Activated CD8-positive, alpha-beta memory T cell treated with anti-CD3 and anti-CD28 coated beads, Interleukin-2, amount 50 U/mL, for 1 hour (primary cell): ENCODE data around the gene GLB1L3.
"Not testable (repeated sequence)": the region's sequence is repeated elsewhere in the genome, so short reads cannot be mapped to it uniquely, and the experiment has no call there.

Source experiments
- DNase-seq: peaks from one replicate; pipeline ENCODE4 v3.0.0-alpha.2; 2020; ENCODE audit errors: extremely low read depth

GLB1L3 gene

GRCh38 chr11:134344497-134345236, 68.5 kb downstream of the GLB1L3 start:
- not testable (repeated sequence) for DNase-seq

- no peak for DNase-seq
These were observed 69.0 kb downstream of the GLB1L3 start for GRCh38 chr11:134345237-134345550.

- DNase-seq, result no peak
These were observed 70.2 kb downstream of the GLB1L3 start for GRCh38 chr11:134346101-134346975.

GRCh38 chr11:134346976-134347350, 70.8 kb downstream of the GLB1L3 start:
- DNase-seq, result no peak

GRCh38 chr11:134347441-134347840, 71.3 kb downstream of the GLB1L3 start:
- no peak for DNase-seq

GRCh38 chr11:134349109-134349801, 73.1 kb downstream of the GLB1L3 start:
- DNase-seq, result no peak

- DNase-seq, result no peak
These were observed 73.7 kb downstream of the GLB1L3 start for GRCh38 chr11:134349802-134350355.

GRCh38 chr11:134350381-134350780, 74.2 kb downstream of the GLB1L3 start:
- DNase-seq, result no peak

- DNase-seq, result no peak
These were observed 75.9 kb downstream of the GLB1L3 start for GRCh38 chr11:134352111-134352510.

- DNase-seq, result no peak
These were observed 79.0 kb downstream of the GLB1L3 start for GRCh38 chr11:134355136-134355535.

- no peak for DNase-seq
These were observed 79.5 kb downstream of the GLB1L3 start for GRCh38 chr11:134355656-134356055.

GRCh38 chr11:134356656-134357544, 80.7 kb downstream of the GLB1L3 start:
- DNase-seq, result no peak

GRCh38 chr11:134357545-134357839, 81.3 kb downstream of the GLB1L3 start:
- DNase-seq, result no peak

GRCh38 chr11:134358165-134358855, 82.1 kb downstream of the GLB1L3 start:
- DNase-seq, result no peak

- DNase-seq, result no peak
These were observed 82.8 kb downstream of the GLB1L3 start for GRCh38 chr11:134358856-134359490.

- no peak for DNase-seq
These were observed 83.5 kb downstream of the GLB1L3 start for GRCh38 chr11:134359646-134360045.

- DNase-seq, result peak; percentile 7
These were observed 84.1 kb downstream of the GLB1L3 start for GRCh38 chr11:134360050-134360835.

- DNase-seq, result no peak
These were observed 85.5 kb downstream of the GLB1L3 start for GRCh38 chr11:134361661-134362060.

- DNase-seq, result no peak
These were observed 86.2 kb downstream of the GLB1L3 start for GRCh38 chr11:134362192-134362901.
